Upper lobe of left lung (tissue), 4 donors: ENCODE data around the gene C1orf226.

ENCODE experiments used
- EP300 ChIP-seq, 4 donors: sonication (generic); formaldehyde crosslinking; IDR thresholded peaks; one replicate each; pipeline ENCODE4 v1.5.1; 2017; ENCODE audit warnings: antibody characterized with exemption in 4 of 4, control low read depth in 2 of 4
- TF ChIP-seq, protein P1 (sequence below), 6 experiments: fragments of 450-650 bp in 4 of 6; fragments of 200-600 bp in 2 of 6; sonication (generic) in 2 of 6; IDR thresholded peaks; one replicate each; pipeline ENCODE4 v1.5.1; 2016 to 2019; ENCODE audit warnings: antibody characterized with exemption in 6 of 6

GRCh38 chr1:162333991-162334390 is 47.5 kb upstream of the C1orf226 start:
- TF ChIP-seq EP300 (IDR thresholded peaks at IDR 0.05), result no peak
- TF ChIP-seq, protein P1, sequence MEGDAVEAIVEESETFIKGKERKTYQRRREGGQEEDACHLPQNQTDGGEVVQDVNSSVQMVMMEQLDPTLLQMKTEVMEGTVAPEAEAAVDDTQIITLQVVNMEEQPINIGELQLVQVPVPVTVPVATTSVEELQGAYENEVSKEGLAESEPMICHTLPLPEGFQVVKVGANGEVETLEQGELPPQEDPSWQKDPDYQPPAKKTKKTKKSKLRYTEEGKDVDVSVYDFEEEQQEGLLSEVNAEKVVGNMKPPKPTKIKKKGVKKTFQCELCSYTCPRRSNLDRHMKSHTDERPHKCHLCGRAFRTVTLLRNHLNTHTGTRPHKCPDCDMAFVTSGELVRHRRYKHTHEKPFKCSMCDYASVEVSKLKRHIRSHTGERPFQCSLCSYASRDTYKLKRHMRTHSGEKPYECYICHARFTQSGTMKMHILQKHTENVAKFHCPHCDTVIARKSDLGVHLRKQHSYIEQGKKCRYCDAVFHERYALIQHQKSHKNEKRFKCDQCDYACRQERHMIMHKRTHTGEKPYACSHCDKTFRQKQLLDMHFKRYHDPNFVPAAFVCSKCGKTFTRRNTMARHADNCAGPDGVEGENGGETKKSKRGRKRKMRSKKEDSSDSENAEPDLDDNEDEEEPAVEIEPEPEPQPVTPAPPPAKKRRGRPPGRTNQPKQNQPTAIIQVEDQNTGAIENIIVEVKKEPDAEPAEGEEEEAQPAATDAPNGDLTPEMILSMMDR (IDR thresholded peaks at IDR 0.05), result no peak
